HG03045 (cell line): ENCODE data around the gene SLC9C1.
A peak's percentile ranks its signal among the peaks of the same experiment; 100 is the strongest.

Experiments
- ATAC-seq: cut with Tn5 transposase; IDR thresholded peaks from one replicate; pipeline ENCODE4 v1.9.1; 2021; ENCODE audit warnings: mild to moderate bottlenecking, moderate library complexity; ENCODE audit not compliant: unreplicated experiment

The SLC9C1 gene

GRCh38 chr3:112293368-112294321 is at the start of gene SLC9C1:
SLC9C1 (minus strand) TSS chr3:112294216; CDS start chr3:112286791, 7,425 bp downstream.
- peak; percentile 57 for ATAC-seq

GRCh38 chr3:112341386-112341785 is 47.4 kb upstream of the SLC9C1 start:
- no peak for ATAC-seq

- no peak for ATAC-seq
These were observed 45.6 kb upstream of the SLC9C1 start for GRCh38 chr3:112339609-112340008.

- no peak for ATAC-seq
These were observed 45.1 kb upstream of the SLC9C1 start for GRCh38 chr3:112339134-112339533.

- ATAC-seq: no peak
These were observed 44.7 kb upstream of the SLC9C1 start for GRCh38 chr3:112338727-112339056.

- ATAC-seq: no peak
These were observed 44.2 kb upstream of the SLC9C1 start for GRCh38 chr3:112338021-112338726.

- ATAC-seq: no peak
These were observed 41.4 kb upstream of the SLC9C1 start for GRCh38 chr3:112335434-112335781.

- ATAC-seq: no peak
These were observed 40.8 kb upstream of the SLC9C1 start for GRCh38 chr3:112334691-112335433.

- peak; percentile 48 for ATAC-seq
These were observed 39.6 kb upstream of the SLC9C1 start for GRCh38 chr3:112333381-112334317.

- ATAC-seq: peak; percentile 59
These were observed 39.0 kb upstream of the SLC9C1 start, which contains the start of gene CD200 for GRCh38 chr3:112333002-112333380. CD200 (plus strand) TSS chr3:112333156; CDS start chr3:112333213, 57 bp downstream.

- ATAC-seq: no peak
These were observed 37.8 kb upstream of the SLC9C1 start for GRCh38 chr3:112331851-112332250.

- peak; percentile 80 for ATAC-seq
These were observed 33.4 kb upstream of the SLC9C1 start for GRCh38 chr3:112327371-112327951.

GRCh38 chr3:112321867-112322652 is 28.0 kb upstream of the SLC9C1 start:
- ATAC-seq: no peak

GRCh38 chr3:112320691-112321090 is 26.7 kb upstream of the SLC9C1 start:
- ATAC-seq: no peak

GRCh38 chr3:112319516-112320276 is 25.7 kb upstream of the SLC9C1 start:
- no peak for ATAC-seq

GRCh38 chr3:112315791-112316190 is 21.8 kb upstream of the SLC9C1 start:
- no peak for ATAC-seq

GRCh38 chr3:112314649-112315048 is 20.6 kb upstream of the SLC9C1 start:
- no peak for ATAC-seq

- no peak for ATAC-seq
These were observed 14.3 kb upstream of the SLC9C1 start for GRCh38 chr3:112308151-112308911.
